Left forelimb (tissue), 1 donor: ENCODE data around the gene SIPA1.

ENCODE experiments used
- DNase-seq: peaks from one replicate; pipeline ENCODE4 v3.0.0-alpha.2; 2018; ENCODE audit warnings: low spot score

The SIPA1 gene

GRCh38 chr11:65643971-65644370, 6.1 kb downstream of the SIPA1 start:
- no peak for DNase-seq

- no peak for DNase-seq
Measured at GRCh38 chr11:65644837-65645236, 6.9 kb downstream of the SIPA1 start.

- no peak for DNase-seq
Measured at GRCh38 chr11:65645710-65646109, 7.8 kb downstream of the SIPA1 start.

- no peak for DNase-seq
Measured at GRCh38 chr11:65646288-65646957, 8.5 kb downstream of the SIPA1 start.

GRCh38 chr11:65646958-65647701, 9.2 kb downstream of the SIPA1 start:
- no peak for DNase-seq

GRCh38 chr11:65648997-65649493, 11.1 kb downstream of the SIPA1 start:
- no peak for DNase-seq

GRCh38 chr11:65649656-65650546, 12.0 kb downstream of the SIPA1 start:
- no peak for DNase-seq

GRCh38 chr11:65650547-65651338, 12.8 kb downstream of the SIPA1 start:
- DNase-seq: no peak

- no peak for DNase-seq
Measured at GRCh38 chr11:65651339-65651588, 13.4 kb downstream of the SIPA1 start.

- no peak for DNase-seq
Measured at GRCh38 chr11:65651589-65652510, 13.9 kb downstream of the SIPA1 start.

- peak; percentile 95 for DNase-seq
Measured at GRCh38 chr11:65652511-65653228, 14.8 kb downstream of the SIPA1 start.

- DNase-seq: no peak
Measured at GRCh38 chr11:65653229-65654225, 15.6 kb downstream of the SIPA1 start.

GRCh38 chr11:65654375-65655349, 16.8 kb downstream of the SIPA1 start:
- DNase-seq: peak; percentile 70

GRCh38 chr11:65655570-65656332, 17.9 kb downstream of the SIPA1 start:
- DNase-seq: no peak

GRCh38 chr11:65657426-65657825, 19.5 kb downstream of the SIPA1 start:
- no peak for DNase-seq

GRCh38 chr11:65658174-65659021, 20.5 kb downstream of the SIPA1 start:
- DNase-seq: no peak
